ENCODE measurements around the gene NRARP.

NRARP gene

GRCh38 chr9:137315581-137316011 lies 13.5 kb upstream of the NRARP start:
- Histone ChIP-seq H3K27ac (no peak overlapping the region), H2AFZ (no peak overlapping the region), H3K36me3 (ENCODE audit: control insufficient read depth, insufficient read depth, low read length) (no peaks in the 10 kb centered on the region), H3K4me3 (ENCODE audit: low read depth, low read length) (no peak overlapping the region), H3K27me3 (ENCODE audit: control insufficient read depth, insufficient read depth, low read length) (no peaks in the 10 kb centered on the region), H3K9ac (no peak overlapping the region), H3K9me3 (ENCODE audit: control insufficient read depth, low read length) (no peaks in the 10 kb centered on the region), H3K79me2 (no peaks in the 10 kb centered on the region), H3K4me1 (no peaks in the 10 kb centered on the region), H3K4me2 (ENCODE audit: low read length) (no peak overlapping the region)
- TF ChIP-seq, protein P1, sequence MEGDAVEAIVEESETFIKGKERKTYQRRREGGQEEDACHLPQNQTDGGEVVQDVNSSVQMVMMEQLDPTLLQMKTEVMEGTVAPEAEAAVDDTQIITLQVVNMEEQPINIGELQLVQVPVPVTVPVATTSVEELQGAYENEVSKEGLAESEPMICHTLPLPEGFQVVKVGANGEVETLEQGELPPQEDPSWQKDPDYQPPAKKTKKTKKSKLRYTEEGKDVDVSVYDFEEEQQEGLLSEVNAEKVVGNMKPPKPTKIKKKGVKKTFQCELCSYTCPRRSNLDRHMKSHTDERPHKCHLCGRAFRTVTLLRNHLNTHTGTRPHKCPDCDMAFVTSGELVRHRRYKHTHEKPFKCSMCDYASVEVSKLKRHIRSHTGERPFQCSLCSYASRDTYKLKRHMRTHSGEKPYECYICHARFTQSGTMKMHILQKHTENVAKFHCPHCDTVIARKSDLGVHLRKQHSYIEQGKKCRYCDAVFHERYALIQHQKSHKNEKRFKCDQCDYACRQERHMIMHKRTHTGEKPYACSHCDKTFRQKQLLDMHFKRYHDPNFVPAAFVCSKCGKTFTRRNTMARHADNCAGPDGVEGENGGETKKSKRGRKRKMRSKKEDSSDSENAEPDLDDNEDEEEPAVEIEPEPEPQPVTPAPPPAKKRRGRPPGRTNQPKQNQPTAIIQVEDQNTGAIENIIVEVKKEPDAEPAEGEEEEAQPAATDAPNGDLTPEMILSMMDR (IDR thresholded peaks at IDR 0.05) = no peak

- Histone ChIP-seq H2AFZ (no peak overlapping the region), H3K36me3 (ENCODE audit: control insufficient read depth, insufficient read depth, low read length) (no peaks in the 10 kb centered on the region), H3K4me3 (ENCODE audit: low read depth, low read length) (no peak overlapping the region), H3K79me2 (no peaks in the 10 kb centered on the region), H3K27me3 (ENCODE audit: control insufficient read depth, insufficient read depth, low read length) (no peaks in the 10 kb centered on the region), H3K4me2 (ENCODE audit: low read length) (no peak overlapping the region), H3K9me3 (ENCODE audit: control insufficient read depth, low read length) (no peaks in the 10 kb centered on the region), H3K4me1 (no peaks in the 10 kb centered on the region), H3K9ac (no peak overlapping the region), H3K27ac (no peak overlapping the region)
- TF ChIP-seq, protein P1 (IDR thresholded peaks at IDR 0.05) = no peak
Measured at GRCh38 chr9:137314561-137315560, 12.8 kb upstream of the NRARP start.

DNA sequence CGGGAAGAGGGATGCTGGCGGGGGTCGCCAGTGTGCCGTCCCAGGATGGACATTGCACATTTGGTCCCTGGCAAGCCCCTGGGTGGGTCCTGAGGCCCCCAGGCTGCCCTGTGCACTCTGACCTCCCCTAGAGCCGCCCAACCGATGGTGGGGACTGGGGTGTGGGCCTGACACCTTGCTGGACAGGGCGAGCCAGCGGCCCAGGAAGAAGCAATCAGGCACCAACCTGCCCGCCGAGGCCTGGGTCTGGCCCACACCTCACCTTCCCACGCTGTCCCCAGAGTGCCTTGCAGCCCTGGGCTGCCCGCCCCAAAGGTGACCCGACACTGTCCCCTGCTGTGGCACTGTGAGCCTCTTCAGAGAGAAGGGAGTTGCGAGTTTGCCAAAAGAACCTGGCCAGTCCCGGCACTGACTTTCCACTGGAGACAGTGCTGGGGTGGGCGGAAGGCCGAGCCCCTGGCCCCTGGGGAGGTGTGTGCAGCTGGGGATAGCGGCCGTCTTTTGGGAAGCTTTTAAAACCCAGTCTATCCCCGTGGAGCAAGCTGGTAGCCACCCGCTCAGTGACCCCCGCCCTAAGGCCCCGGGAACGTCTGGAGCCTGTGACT lies 12.0 kb upstream of the NRARP start:
- Histone ChIP-seq H2AFZ (no peak overlapping the region), H3K27ac (no peak overlapping the region), H3K9ac (no peak overlapping the region), H3K27me3 (ENCODE audit: control insufficient read depth, insufficient read depth, low read length) (no peaks in the 10 kb centered on the region), H3K9me3 (ENCODE audit: control insufficient read depth, low read length) (no peaks in the 10 kb centered on the region), H3K4me1 (no peaks in the 10 kb centered on the region), H3K4me3 (ENCODE audit: low read depth, low read length) (no peak overlapping the region), H3K79me2 (no peaks in the 10 kb centered on the region), H3K4me2 (ENCODE audit: low read length) (no peak overlapping the region), H3K36me3 (ENCODE audit: control insufficient read depth, insufficient read depth, low read length) (no peaks in the 10 kb centered on the region)
- TF ChIP-seq, protein P1 (IDR thresholded peaks at IDR 0.05) = no peak

- no peaks in the 10 kb centered on the region for H3K36me3 ChIP-seq (ENCODE audit: control insufficient read depth, insufficient read depth, low read length)
- H3K27ac ChIP-seq = no peak overlapping the region
- no peak overlapping the region for H3K9ac ChIP-seq
- H3K79me2 ChIP-seq = no peaks in the 10 kb centered on the region
- TF ChIP-seq, protein P1 (IDR thresholded peaks at IDR 0.05) = no peak
- H3K4me2 ChIP-seq (ENCODE audit: low read length) = no peak overlapping the region
- no peak overlapping the region for H2AFZ ChIP-seq
- H3K9me3 ChIP-seq (ENCODE audit: control insufficient read depth, low read length) = no peaks in the 10 kb centered on the region
- no peaks in the 10 kb centered on the region for H3K27me3 ChIP-seq (ENCODE audit: control insufficient read depth, insufficient read depth, low read length)
- no peak overlapping the region for H3K4me3 ChIP-seq (ENCODE audit: low read depth, low read length)
- no peaks in the 10 kb centered on the region for H3K4me1 ChIP-seq
Measured at GRCh38 chr9:137313326-137313936, 11.4 kb upstream of the NRARP start.

All from parathyroid adenoma (tissue), 2 donors.